SK-N-SH treated with all-trans-retinoic acid at 6 μM for 48 hours (cell line): Measurements from ENCODE around the gene C20orf204.

Experiments
- BACH2 ChIP-seq: fragments of 250-450 bp; sonication (Bioruptor Pico); IDR thresholded peaks from 2 replicates; pipeline ENCODE4 v1.9.0; 2021; ENCODE audit warnings: mild to moderate bottlenecking, borderline replicate concordance
- OSR1 ChIP-seq: fragments of 250-450 bp; sonication (Bioruptor Pico); IDR thresholded peaks from 2 replicates; pipeline ENCODE4 v1.8.0; 2022; ENCODE audit warnings: moderate library complexity, mild to moderate bottlenecking, inconsistent platforms
- PPARA ChIP-seq: fragments of 250-450 bp; sonication (Bioruptor Pico); IDR thresholded peaks from 2 replicates; pipeline ENCODE4 v1.5.0; 2020; ENCODE audit warnings: mild to moderate bottlenecking, borderline replicate concordance
- ZFP3 ChIP-seq: fragments of 250-450 bp; sonication (Bioruptor Pico); IDR thresholded peaks from 2 replicates; pipeline ENCODE4 v1.5.0; 2020; ENCODE audit warnings: mild to moderate bottlenecking, moderate library complexity
- ZFP30 ChIP-seq: fragments of 450-650 bp; formaldehyde crosslinking; IDR thresholded peaks from 2 replicates; pipeline ENCODE4 v1.5.0; 2022; ENCODE audit warnings: mild to moderate bottlenecking, moderate library complexity
- TF ChIP-seq, protein P1 (sequence below): fragments of 250-450 bp; sonication (Bioruptor Pico); IDR thresholded peaks from 2 replicates; pipeline ENCODE4 v1.5.1; 2020; ENCODE audit warnings: low read depth, mild to moderate bottlenecking, moderate library complexity
- TF ChIP-seq, protein P2 (sequence below): fragments of 250-450 bp; sonication (Bioruptor Pico); IDR thresholded peaks from 2 replicates; pipeline ENCODE4 v1.5.0; 2020; ENCODE audit warnings: mild to moderate bottlenecking, moderate library complexity
- TF ChIP-seq, protein P3 (sequence below): fragments of 250-450 bp; sonication (Bioruptor Pico); IDR thresholded peaks from 2 replicates; pipeline ENCODE4 v1.8.0; 2021; ENCODE audit warnings: low read depth, mild to moderate bottlenecking, moderate library complexity, borderline replicate concordance

DNA sequence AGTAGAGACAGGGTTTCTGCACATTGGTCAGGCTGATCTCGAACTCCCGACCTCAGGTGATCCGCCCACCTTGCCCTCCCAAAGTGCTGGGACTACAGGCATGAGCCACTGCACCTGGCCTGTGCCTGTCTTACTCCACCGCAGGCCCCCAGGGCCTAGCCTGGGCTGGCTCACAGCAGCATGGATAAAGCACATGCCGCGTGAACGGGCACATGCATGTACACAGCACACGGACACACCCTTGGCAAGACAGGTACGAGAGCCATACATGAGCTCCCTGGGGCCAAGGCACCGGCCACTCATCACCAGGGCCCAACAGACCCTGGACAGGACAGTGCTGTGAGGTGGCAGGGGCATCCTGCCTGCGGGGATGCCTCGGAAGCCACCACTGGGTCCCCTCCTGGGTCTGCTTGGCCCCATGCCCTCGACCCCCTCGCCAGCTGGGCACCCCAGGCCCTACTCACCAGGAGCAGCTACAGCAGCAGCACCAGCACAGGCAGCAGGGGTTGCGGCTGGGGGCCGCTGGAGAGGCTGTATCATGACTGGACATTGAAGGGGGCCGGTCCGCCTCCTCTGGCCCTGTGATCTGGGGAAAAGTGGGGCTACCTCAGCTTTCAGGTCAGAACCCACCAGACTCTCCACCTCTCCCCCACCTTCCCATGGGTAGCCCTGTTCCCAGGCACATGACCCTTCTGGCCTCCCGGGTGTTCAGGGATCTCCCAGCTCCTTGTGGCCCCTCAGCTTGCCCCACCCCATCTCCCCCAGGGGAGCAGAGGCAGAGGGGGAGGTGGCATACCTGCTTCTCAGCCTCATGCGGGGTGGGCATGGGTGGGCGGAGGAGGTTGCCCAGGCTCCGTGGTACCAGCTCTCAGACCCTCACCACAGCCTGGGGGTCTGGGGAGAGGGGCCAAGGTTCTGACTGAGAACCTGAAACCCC lies 40.3 kb downstream of the C20orf204 start:
- TF ChIP-seq ZFP3 (CRISPR knock-in tag) = no peak
- TF ChIP-seq, protein P1, sequence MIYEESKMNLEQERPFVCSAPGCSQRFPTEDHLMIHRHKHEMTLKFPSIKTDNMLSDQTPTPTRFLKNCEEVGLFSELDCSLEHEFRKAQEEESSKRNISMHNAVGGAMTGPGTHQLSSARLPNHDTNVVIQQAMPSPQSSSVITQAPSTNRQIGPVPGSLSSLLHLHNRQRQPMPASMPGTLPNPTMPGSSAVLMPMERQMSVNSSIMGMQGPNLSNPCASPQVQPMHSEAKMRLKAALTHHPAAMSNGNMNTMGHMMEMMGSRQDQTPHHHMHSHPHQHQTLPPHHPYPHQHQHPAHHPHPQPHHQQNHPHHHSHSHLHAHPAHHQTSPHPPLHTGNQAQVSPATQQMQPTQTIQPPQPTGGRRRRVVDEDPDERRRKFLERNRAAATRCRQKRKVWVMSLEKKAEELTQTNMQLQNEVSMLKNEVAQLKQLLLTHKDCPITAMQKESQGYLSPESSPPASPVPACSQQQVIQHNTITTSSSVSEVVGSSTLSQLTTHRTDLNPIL (CRISPR knock-in tag) = no peak
- no peak for TF ChIP-seq OSR1 (CRISPR knock-in tag)
- TF ChIP-seq, protein P2, sequence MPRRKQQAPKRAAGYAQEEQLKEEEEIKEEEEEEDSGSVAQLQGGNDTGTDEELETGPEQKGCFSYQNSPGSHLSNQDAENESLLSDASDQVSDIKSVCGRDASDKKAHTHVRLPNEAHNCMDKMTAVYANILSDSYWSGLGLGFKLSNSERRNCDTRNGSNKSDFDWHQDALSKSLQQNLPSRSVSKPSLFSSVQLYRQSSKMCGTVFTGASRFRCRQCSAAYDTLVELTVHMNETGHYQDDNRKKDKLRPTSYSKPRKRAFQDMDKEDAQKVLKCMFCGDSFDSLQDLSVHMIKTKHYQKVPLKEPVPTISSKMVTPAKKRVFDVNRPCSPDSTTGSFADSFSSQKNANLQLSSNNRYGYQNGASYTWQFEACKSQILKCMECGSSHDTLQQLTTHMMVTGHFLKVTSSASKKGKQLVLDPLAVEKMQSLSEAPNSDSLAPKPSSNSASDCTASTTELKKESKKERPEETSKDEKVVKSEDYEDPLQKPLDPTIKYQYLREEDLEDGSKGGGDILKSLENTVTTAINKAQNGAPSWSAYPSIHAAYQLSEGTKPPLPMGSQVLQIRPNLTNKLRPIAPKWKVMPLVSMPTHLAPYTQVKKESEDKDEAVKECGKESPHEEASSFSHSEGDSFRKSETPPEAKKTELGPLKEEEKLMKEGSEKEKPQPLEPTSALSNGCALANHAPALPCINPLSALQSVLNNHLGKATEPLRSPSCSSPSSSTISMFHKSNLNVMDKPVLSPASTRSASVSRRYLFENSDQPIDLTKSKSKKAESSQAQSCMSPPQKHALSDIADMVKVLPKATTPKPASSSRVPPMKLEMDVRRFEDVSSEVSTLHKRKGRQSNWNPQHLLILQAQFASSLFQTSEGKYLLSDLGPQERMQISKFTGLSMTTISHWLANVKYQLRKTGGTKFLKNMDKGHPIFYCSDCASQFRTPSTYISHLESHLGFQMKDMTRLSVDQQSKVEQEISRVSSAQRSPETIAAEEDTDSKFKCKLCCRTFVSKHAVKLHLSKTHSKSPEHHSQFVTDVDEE (CRISPR knock-in tag) = no peak
- TF ChIP-seq PPARA (CRISPR knock-in tag) = no peak
- TF ChIP-seq, protein P3, sequence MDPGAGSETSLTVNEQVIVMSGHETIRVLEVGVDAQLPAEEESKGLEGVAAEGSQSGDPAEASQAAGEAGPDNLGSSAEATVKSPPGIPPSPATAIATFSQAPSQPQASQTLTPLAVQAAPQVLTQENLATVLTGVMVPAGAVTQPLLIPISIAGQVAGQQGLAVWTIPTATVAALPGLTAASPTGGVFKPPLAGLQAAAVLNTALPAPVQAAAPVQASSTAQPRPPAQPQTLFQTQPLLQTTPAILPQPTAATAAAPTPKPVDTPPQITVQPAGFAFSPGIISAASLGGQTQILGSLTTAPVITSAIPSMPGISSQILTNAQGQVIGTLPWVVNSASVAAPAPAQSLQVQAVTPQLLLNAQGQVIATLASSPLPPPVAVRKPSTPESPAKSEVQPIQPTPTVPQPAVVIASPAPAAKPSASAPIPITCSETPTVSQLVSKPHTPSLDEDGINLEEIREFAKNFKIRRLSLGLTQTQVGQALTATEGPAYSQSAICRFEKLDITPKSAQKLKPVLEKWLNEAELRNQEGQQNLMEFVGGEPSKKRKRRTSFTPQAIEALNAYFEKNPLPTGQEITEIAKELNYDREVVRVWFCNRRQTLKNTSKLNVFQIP (CRISPR knock-in tag) = no peak
- TF ChIP-seq ZFP30 (CRISPR knock-in tag) = no peak
- TF ChIP-seq BACH2 (CRISPR knock-in tag) = no peak
